Activated CD8-positive, alpha-beta memory T cell treated with anti-CD3 and anti-CD28 coated beads, Interleukin-2, amount 50 U/mL, for 4 hours (primary cell): Measurements from ENCODE around the gene FBXO38.

Experiments
- DNase-seq: peaks from one replicate; pipeline ENCODE4 v3.0.0-alpha.2; 2020

FBXO38 gene

GRCh38 chr5:148383564-148384379, at the start of gene FBXO38:
Gene FBXO38, plus strand, starts transcription at chr5:148383958. Its CDS starts 10,819 bp downstream, at chr5:148394777.
- DNase-seq, result peak; percentile 94

GRCh38 chr5:148335259-148335658, 48.5 kb upstream of the FBXO38 start, which contains the start of gene SPINK9:
Gene SPINK9, plus strand, starts transcription at chr5:148335559. Its CDS starts 55 bp downstream, at chr5:148335614.
- no peak for DNase-seq

- no peak for DNase-seq
Measured at GRCh38 chr5:148336704-148337435, 46.9 kb upstream of the FBXO38 start.

- no peak for DNase-seq
Measured at GRCh38 chr5:148342371-148343045, 41.2 kb upstream of the FBXO38 start.

GRCh38 chr5:148343046-148343407, 40.7 kb upstream of the FBXO38 start:
- no peak for DNase-seq

- no peak for DNase-seq
Measured at GRCh38 chr5:148343603-148344487, 39.9 kb upstream of the FBXO38 start.

- no peak for DNase-seq
Measured at GRCh38 chr5:148347706-148348105, 36.1 kb upstream of the FBXO38 start.

GRCh38 chr5:148352696-148353095, 31.1 kb upstream of the FBXO38 start:
- no peak for DNase-seq

GRCh38 chr5:148353634-148354033, 30.1 kb upstream of the FBXO38 start:
- no peak for DNase-seq

GRCh38 chr5:148364343-148364742, 19.4 kb upstream of the FBXO38 start:
- no peak for DNase-seq

GRCh38 chr5:148368299-148368698, 15.5 kb upstream of the FBXO38 start:
- no peak for DNase-seq

- no peak for DNase-seq
Measured at GRCh38 chr5:148372166-148372725, 11.5 kb upstream of the FBXO38 start.

GRCh38 chr5:148372893-148373292, 10.9 kb upstream of the FBXO38 start:
- no peak for DNase-seq

- DNase-seq, result no peak
Measured at GRCh38 chr5:148374690-148375360, 8.9 kb upstream of the FBXO38 start.

- no peak for DNase-seq
Measured at GRCh38 chr5:148376198-148376597, 7.6 kb upstream of the FBXO38 start.

- no peak for DNase-seq
Measured at GRCh38 chr5:148378670-148379069, 5.1 kb upstream of the FBXO38 start.

GRCh38 chr5:148379340-148379739, 4.4 kb upstream of the FBXO38 start:
- no peak for DNase-seq

- no peak for DNase-seq
Measured at GRCh38 chr5:148381906-148382305, 1.9 kb upstream of the FBXO38 start.

- no peak for DNase-seq
Measured at GRCh38 chr5:148382961-148383360, 797 bp upstream of the FBXO38 start.

GRCh38 chr5:148384380-148384737, 601 bp downstream of the FBXO38 start:
- no peak for DNase-seq

GRCh38 chr5:148385094-148385493, 1.3 kb downstream of the FBXO38 start:
- no peak for DNase-seq

GRCh38 chr5:148386041-148386440, 2.3 kb downstream of the FBXO38 start:
- DNase-seq, result no peak
